DMS53 treated with DMSO at 0.1 percent for 48 hours (cell line): Measurements from ENCODE around the gene EVC2.

Source experiments
- DNase-seq: peaks from one replicate; lab custom pipeline; 2025; ENCODE audit not compliant: unreplicated experiment; lab: John Stamatoyannopoulos, UW

The EVC2 gene

GRCh38 chr4:5572114-5572513, 136.2 kb downstream of the EVC2 start:
- DNase-seq, result no peak

- DNase-seq, result no peak
These were observed 136.7 kb downstream of the EVC2 start for GRCh38 chr4:5571646-5572045.

- DNase-seq, result no peak
These were observed 138.9 kb downstream of the EVC2 start for GRCh38 chr4:5569451-5569850.

- DNase-seq, result no peak
These were observed 139.4 kb downstream of the EVC2 start for GRCh38 chr4:5568931-5569330.

- DNase-seq, result no peak
These were observed 140.0 kb downstream of the EVC2 start for GRCh38 chr4:5568336-5568735.

- no peak for DNase-seq
These were observed 141.4 kb downstream of the EVC2 start for GRCh38 chr4:5566991-5567390.

GRCh38 chr4:5566526-5566925, 141.8 kb downstream of the EVC2 start:
- DNase-seq, result no peak

GRCh38 chr4:5563856-5564255, 144.5 kb downstream of the EVC2 start:
- DNase-seq, result no peak

GRCh38 chr4:5562476-5562875, 145.9 kb downstream of the EVC2 start:
- no peak for DNase-seq

GRCh38 chr4:5561286-5561685, 147.1 kb downstream of the EVC2 start:
- no peak for DNase-seq

GRCh38 chr4:5558502-5558901, 149.9 kb downstream of the EVC2 start:
- no peak for DNase-seq

- DNase-seq, result no peak
These were observed 154.0 kb downstream of the EVC2 start for GRCh38 chr4:5554376-5554775.

GRCh38 chr4:5553801-5554200, 154.6 kb downstream of the EVC2 start:
- DNase-seq, result no peak

- DNase-seq, result no peak
These were observed 155.9 kb downstream of the EVC2 start for GRCh38 chr4:5552451-5552850.

GRCh38 chr4:5547651-5548249, 160.6 kb downstream of the EVC2 start:
- DNase-seq, result no peak

GRCh38 chr4:5545271-5545670, 163.1 kb downstream of the EVC2 start:
- no peak for DNase-seq

- no peak for DNase-seq
These were observed 163.6 kb downstream of the EVC2 start for GRCh38 chr4:5544762-5545161.

- DNase-seq, result no peak
These were observed 164.7 kb downstream of the EVC2 start for GRCh38 chr4:5543681-5544080.

- no peak for DNase-seq
These were observed 167.2 kb downstream of the EVC2 start for GRCh38 chr4:5541169-5541568.

- no peak for DNase-seq
These were observed 168.8 kb downstream of the EVC2 start for GRCh38 chr4:5539584-5539983.

GRCh38 chr4:5532100-5532499, 176.3 kb downstream of the EVC2 start:
- DNase-seq, result no peak

- no peak for DNase-seq
These were observed 180.3 kb downstream of the EVC2 start for GRCh38 chr4:5528031-5528436.

- no peak for DNase-seq
These were observed 181.1 kb downstream of the EVC2 start for GRCh38 chr4:5527211-5527610.
